BE2C (cell line): Measurements from ENCODE around the gene ST6GALNAC2.

Source experiments
- DNase-seq: peaks from one replicate; pipeline ENCODE4 v3.0.0-alpha.2; 2020
- H3K27me3 ChIP-seq: fragments of 250-450 bp; sonication (Bioruptor Pico); 2 replicates; pipeline ENCODE4 v1.5.1; 2020; ENCODE audit warnings: mild to moderate bottlenecking
- H3K36me3 ChIP-seq: fragments of 250-450 bp; sonication (Bioruptor Pico); 2 replicates; pipeline ENCODE4 v1.5.1; 2020; ENCODE audit warnings: mild to moderate bottlenecking
- H3K4me1 ChIP-seq: fragments of 250-450 bp; sonication (Bioruptor Pico); 2 replicates; pipeline ENCODE4 v1.5.1; 2020
- H3K4me3 ChIP-seq: 2 replicates; pipeline ENCODE4 v1.5.1; 2011; ENCODE audit warnings: low read depth, low read length
- H3K9me3 ChIP-seq: fragments of 250-450 bp; sonication (Bioruptor Pico); 2 replicates; pipeline ENCODE4 v1.5.1; 2020
- TF ChIP-seq, protein P1 (sequence below): IDR thresholded peaks from 2 replicates; pipeline ENCODE4 v1.5.1; 2012; ENCODE audit warnings: mild to moderate bottlenecking, low read depth, low read length

ST6GALNAC2 gene

GRCh38 chr17:76593384-76593826 lies 7.7 kb upstream of the ST6GALNAC2 start:
- Histone ChIP-seq H3K36me3 (no peaks in the 10 kb centered on the region), H3K4me3 (no peak overlapping the region), H3K27me3 (no peaks in the 10 kb centered on the region), H3K9me3 (no peaks in the 10 kb centered on the region), H3K4me1 (no peaks in the 10 kb centered on the region)
- no peak for DNase-seq
- TF ChIP-seq, protein P1, sequence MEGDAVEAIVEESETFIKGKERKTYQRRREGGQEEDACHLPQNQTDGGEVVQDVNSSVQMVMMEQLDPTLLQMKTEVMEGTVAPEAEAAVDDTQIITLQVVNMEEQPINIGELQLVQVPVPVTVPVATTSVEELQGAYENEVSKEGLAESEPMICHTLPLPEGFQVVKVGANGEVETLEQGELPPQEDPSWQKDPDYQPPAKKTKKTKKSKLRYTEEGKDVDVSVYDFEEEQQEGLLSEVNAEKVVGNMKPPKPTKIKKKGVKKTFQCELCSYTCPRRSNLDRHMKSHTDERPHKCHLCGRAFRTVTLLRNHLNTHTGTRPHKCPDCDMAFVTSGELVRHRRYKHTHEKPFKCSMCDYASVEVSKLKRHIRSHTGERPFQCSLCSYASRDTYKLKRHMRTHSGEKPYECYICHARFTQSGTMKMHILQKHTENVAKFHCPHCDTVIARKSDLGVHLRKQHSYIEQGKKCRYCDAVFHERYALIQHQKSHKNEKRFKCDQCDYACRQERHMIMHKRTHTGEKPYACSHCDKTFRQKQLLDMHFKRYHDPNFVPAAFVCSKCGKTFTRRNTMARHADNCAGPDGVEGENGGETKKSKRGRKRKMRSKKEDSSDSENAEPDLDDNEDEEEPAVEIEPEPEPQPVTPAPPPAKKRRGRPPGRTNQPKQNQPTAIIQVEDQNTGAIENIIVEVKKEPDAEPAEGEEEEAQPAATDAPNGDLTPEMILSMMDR, result no peak

DNA sequence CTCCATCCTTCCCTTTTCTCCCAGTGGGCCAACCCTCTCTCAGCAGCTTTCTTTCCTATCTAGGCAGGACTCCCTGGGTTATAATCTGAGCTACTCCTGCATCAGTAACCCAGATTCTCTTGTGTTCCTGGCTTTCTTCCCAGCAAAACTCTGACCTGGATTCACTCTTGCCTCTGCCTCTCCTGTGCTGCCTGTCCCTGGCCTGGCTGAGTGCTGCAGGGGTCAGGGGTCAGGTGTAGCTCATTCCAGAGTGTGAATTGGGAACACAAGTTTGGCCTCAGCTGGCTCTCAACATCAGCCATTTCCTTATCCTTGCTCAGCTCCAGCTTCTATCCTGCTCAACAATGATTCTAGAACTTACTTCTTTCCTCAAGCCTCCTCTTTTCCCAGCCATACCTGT lies 2.5 kb upstream of the ST6GALNAC2 start:
- TF ChIP-seq, protein P1, result no peak
- H3K4me3 ChIP-seq, result no peak overlapping the region
- H3K36me3 ChIP-seq, result no peaks in the 10 kb centered on the region
- H3K4me1 ChIP-seq, result no peaks in the 10 kb centered on the region
- H3K27me3 ChIP-seq, result peaks cover 22% of the 10 kb centered on the region
- no peaks in the 10 kb centered on the region for H3K9me3 ChIP-seq
- DNase-seq, result no peak

- H3K4me1 ChIP-seq, result no peaks in the 10 kb centered on the region
- no peaks in the 10 kb centered on the region for H3K36me3 ChIP-seq
- H3K4me3 ChIP-seq, result peak overlapping the region; percentile 15; the same call in 1 of the 2 replicates
- peaks cover 22% of the 10 kb centered on the region for H3K27me3 ChIP-seq
- H3K9me3 ChIP-seq, result no peaks in the 10 kb centered on the region
- DNase-seq, result peak; percentile 77
- TF ChIP-seq, protein P1, result no peak
Measured at GRCh38 chr17:76586741-76587487, 1.3 kb upstream of the ST6GALNAC2 start.

DNA sequence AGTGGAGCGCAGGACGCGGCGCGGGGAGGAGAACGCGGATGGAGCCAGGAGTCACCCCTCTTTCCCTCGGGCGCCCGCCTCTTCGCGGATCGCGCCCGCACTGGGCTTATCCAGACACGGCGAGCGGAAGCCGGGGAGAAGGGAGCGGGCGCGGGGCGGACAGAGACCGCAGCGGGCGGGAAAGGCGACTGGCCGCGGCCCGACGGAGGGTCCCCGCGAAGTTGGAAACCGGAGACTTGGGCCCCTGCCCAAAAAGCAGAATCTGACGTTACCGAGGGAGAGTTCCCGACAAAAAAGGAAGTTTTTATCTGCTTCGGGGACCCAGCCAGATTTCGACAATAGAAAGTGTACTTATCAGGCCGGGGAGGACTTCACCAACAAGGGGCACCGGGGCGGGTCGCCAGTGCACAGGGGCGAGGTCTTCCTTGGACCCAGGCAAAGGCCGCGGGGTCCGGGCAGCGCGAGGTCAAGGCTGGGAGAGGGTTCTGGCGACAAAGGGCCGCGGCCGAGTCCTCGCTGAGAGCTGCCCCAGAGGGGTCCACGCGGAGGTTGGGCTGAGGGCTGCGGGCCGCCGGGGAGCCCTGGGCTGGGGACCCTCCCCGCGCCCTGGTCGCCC lies 519 bp downstream of the ST6GALNAC2 start:
- Histone ChIP-seq H3K4me3 (peak overlapping the region; percentile 40), H3K36me3 (no peaks in the 10 kb centered on the region), H3K27me3 (peaks cover 22% of the 10 kb centered on the region), H3K4me1 (no peaks in the 10 kb centered on the region), H3K9me3 (no peaks in the 10 kb centered on the region)
- TF ChIP-seq, protein P1, result no peak
- DNase-seq, result no peak

DNA sequence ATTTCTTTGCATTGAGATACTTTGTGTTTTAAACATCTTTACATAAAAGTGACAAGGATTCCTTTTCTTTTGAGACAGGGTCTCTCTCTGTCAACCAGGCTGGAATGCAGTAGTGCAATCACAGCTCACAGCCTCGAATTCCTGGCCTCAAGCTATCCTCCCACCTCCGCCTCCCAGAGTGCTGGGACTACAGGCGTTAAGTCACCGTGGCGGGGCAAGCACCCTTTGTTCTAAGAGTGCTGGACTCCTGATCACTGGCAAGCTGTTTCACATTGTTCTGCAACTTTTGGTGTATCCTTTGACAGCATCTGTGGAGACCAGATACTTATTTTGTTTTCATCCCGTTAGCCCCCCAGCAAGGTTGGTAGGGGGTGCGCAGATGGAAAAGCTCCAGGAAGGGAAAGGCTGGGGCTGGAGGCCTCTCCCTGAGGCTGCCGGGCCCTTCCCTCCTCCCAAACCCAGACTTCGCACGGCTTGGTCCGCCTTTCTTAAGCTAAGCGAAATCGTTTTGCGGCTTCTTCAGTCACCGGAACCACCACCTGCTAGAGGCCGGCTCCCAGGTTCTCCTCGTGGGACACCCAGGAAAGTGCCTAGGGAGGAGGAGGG lies 1.1 kb downstream of the ST6GALNAC2 start:
- no peak for DNase-seq
- H3K36me3 ChIP-seq, result no peaks in the 10 kb centered on the region
- TF ChIP-seq, protein P1, result no peak
- peaks cover 22% of the 10 kb centered on the region for H3K27me3 ChIP-seq
- H3K4me3 ChIP-seq, result no peak overlapping the region
- H3K4me1 ChIP-seq, result no peaks in the 10 kb centered on the region
- H3K9me3 ChIP-seq, result no peaks in the 10 kb centered on the region

- Histone ChIP-seq H3K9me3 (no peaks in the 10 kb centered on the region), H3K27me3 (peaks cover 22% of the 10 kb centered on the region), H3K4me1 (no peaks in the 10 kb centered on the region), H3K36me3 (no peaks in the 10 kb centered on the region), H3K4me3 (no peak overlapping the region)
- TF ChIP-seq, protein P1, result no peak
- DNase-seq, result no peak
Measured at GRCh38 chr17:76582660-76583059, 3.0 kb downstream of the ST6GALNAC2 start.
